Neural progenitor cell (in vitro differentiated cells): ENCODE results near the gene SCMH1. TPM values are rescaled to one million over a fixed set of nuclear protein-coding genes. Genes with fewer than 3 reads are reported as not detected.
A peak's percentile ranks its signal among the peaks of the same experiment; 100 is the strongest.

Experiments
- DNase-seq: peaks from one replicate; pipeline ENCODE4 v3.0.0-alpha.2; 2016; ENCODE audit warnings: low spot score
- H2AFZ ChIP-seq: fragments of 200-600 bp; sonication (generic); replicated peaks from 2 replicates; pipeline ENCODE4 v1.6.1; 2016; ENCODE audit warnings: antibody characterized with exemption
- H3F3A ChIP-seq: fragments of 200-600 bp; sonication (generic); 2 replicates; pipeline ENCODE4 v1.6.1; 2016; ENCODE audit warnings: antibody characterized with exemption, low read depth
- H3K27ac ChIP-seq: fragments of 200-600 bp; sonication (generic); 2 replicates; pipeline ENCODE4 v1.5.1; 2016; ENCODE audit warnings: mild to moderate bottlenecking
- H3K27me3 ChIP-seq: fragments of 200-600 bp; sonication (generic); 2 replicates; pipeline ENCODE4 v1.6.1; 2016; ENCODE audit warnings: mild to moderate bottlenecking, moderate library complexity
- H3K36me3 ChIP-seq: fragments of 200-600 bp; sonication (generic); 2 replicates; pipeline ENCODE4 v1.5.1; 2016
- H3K4me1 ChIP-seq: fragments of 200-600 bp; sonication (generic); 2 replicates; pipeline ENCODE4 v1.6.1; 2016; ENCODE audit warnings: mixed run types
- H3K4me2 ChIP-seq: fragments of 200-600 bp; sonication (generic); 2 replicates; pipeline ENCODE4 v1.6.1; 2016
- H3K4me3 ChIP-seq: fragments of 200-600 bp; sonication (generic); 2 replicates; pipeline ENCODE4 v1.5.1; 2016
- H3K79me2 ChIP-seq: fragments of 200-600 bp; sonication (generic); 2 replicates; pipeline ENCODE4 v1.6.1; 2016; ENCODE audit warnings: low read depth
- H3K9ac ChIP-seq: fragments of 200-600 bp; sonication (generic); 2 replicates; pipeline ENCODE4 v1.6.1; 2016
- H3K9me3 ChIP-seq: fragments of 200-600 bp; sonication (generic); 2 replicates; pipeline ENCODE4 v1.5.1; 2016; ENCODE audit warnings: low read depth
- H4K20me1 ChIP-seq: fragments of 200-600 bp; sonication (generic); 2 replicates; pipeline ENCODE4 v1.6.1; 2016; ENCODE audit warnings: low read depth
- H3K27ac Mint-ChIP-seq: 3 replicates; pipeline ENCODE4 v1.8.0; 2021; ENCODE audit warnings: mixed read lengths
- H3K27me3 Mint-ChIP-seq: 2 replicates; pipeline ENCODE4 v1.8.0; 2022; ENCODE audit warnings: low read depth, mild to moderate bottlenecking, inconsistent platforms, moderate library complexity, mixed read lengths; ENCODE audit not compliant: insufficient read depth
- H3K36me3 Mint-ChIP-seq: 3 replicates; pipeline ENCODE4 v1.8.0; 2021; ENCODE audit warnings: mixed read lengths
- H3K4me1 Mint-ChIP-seq: 3 replicates; pipeline ENCODE4 v1.8.0; 2021; ENCODE audit warnings: mixed read lengths
- H3K4me3 Mint-ChIP-seq: 3 replicates; pipeline ENCODE4 v1.8.0; 2021; ENCODE audit warnings: mild to moderate bottlenecking, moderate library complexity, mixed read lengths
- H3K9me3 Mint-ChIP-seq: 3 replicates; pipeline ENCODE4 v1.8.0; 2020; ENCODE audit warnings: mixed read lengths
- CTCF ChIP-seq: fragments of 200-600 bp; sonication (generic); IDR thresholded peaks from 2 replicates; pipeline ENCODE4 v1.5.1; 2017; ENCODE audit warnings: antibody characterized with exemption, mild to moderate bottlenecking
- EZH2 ChIP-seq: fragments of 200-600 bp; sonication (generic); IDR thresholded peaks from 2 replicates; pipeline ENCODE4 v1.6.1; 2017; ENCODE audit warnings: antibody characterized with exemption, mild to moderate bottlenecking, moderate library complexity
- EZH2phosphoT487 ChIP-seq: fragments of 200-600 bp; sonication (generic); IDR thresholded peaks from 2 replicates; pipeline ENCODE4 v1.6.1; 2017; ENCODE audit warnings: antibody characterized with exemption
- total RNA-seq: library from RNA; depleted of rRNA; stranded (reverse); fragments of >200 nt; gene quantifications from 2 replicates; pipeline ENCODE4 v1.2.3, GENCODE V29; 2015; ENCODE audit warnings: low replicate concordance

Gene SCMH1
- total RNA-seq, 1 donor from 2014 or later: 16.1 TPM

DNA sequence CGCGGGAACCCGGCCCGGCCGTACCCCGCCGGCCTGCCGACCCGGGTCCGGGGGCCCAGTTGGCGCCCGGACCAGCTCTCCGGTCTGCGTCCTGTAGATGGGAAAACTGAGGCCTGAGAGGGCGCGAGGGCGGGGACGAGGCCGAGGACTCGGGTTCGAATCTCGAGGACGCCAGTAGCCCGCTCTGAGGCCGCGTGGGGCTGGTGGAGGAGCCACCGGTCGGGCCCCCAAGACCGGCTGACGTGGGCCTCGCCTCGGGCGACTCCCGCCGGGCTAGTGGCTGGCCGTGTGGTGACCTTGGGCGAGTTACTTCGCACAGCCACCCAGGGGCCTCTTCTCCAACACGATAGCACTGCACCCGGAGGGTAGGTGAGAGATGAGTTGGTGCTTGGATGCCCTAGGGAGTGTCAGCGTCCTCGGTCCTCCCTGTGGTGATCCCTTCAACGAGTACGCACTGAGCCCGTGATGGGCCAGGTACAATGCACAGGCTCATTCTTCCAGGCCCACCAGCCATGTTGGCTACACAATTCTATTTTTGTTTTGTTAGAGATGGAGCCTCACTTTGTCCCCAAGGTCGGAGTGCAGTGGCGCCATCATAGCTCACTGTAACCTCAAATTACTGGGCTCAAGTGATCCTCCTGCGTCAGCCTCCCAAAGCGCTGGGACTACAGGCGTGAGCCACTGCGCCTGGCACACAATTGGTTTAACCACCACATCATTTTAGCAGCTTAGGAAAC is 404 bp upstream of the SCMH1 start:
- Mint-ChIP-seq H3K4me1 (peaks cover 13% of the 10 kb centered on the region), H3K27ac (peak overlapping the region; percentile 42), H3K27me3 (peaks cover 11% of the 10 kb centered on the region), H3K36me3 (no peaks in the 10 kb centered on the region), H3K9me3 (no peaks in the 10 kb centered on the region), H3K4me3 (peak overlapping the region; percentile 87)
- Histone ChIP-seq H3K9ac (no peak overlapping the region), H3K4me3 (peak overlapping the region; percentile 94), H3K79me2 (peaks cover 26% of the 10 kb centered on the region), H3K9me3 (no peaks in the 10 kb centered on the region), H3F3A (peaks cover 25% of the 10 kb centered on the region), H2AFZ (peak overlapping the region; percentile 86), H3K4me2 (peak overlapping the region; percentile 80), H3K27me3 (no peaks in the 10 kb centered on the region), H3K36me3 (no peaks in the 10 kb centered on the region), H4K20me1 (peaks cover 33% of the 10 kb centered on the region), H3K27ac (no peak overlapping the region), H3K4me1 (peaks cover 18% of the 10 kb centered on the region)
- DNase-seq: peak; percentile 3
- TF ChIP-seq EZH2phosphoT487 (no peak), CTCF (no peak), EZH2 (no peak)

- Histone ChIP-seq H3K4me3 (peak overlapping the region; percentile 94), H3K27me3 (no peaks in the 10 kb centered on the region), H3K9ac (no peak overlapping the region), H3K9me3 (no peaks in the 10 kb centered on the region), H2AFZ (peak overlapping the region; percentile 88), H3K4me2 (peak overlapping the region; percentile 91), H3K4me1 (peaks cover 23% of the 10 kb centered on the region), H3K27ac (no peak overlapping the region), H4K20me1 (peaks cover 44% of the 10 kb centered on the region), H3K36me3 (no peaks in the 10 kb centered on the region), H3K79me2 (peaks cover 36% of the 10 kb centered on the region), H3F3A (peaks cover 25% of the 10 kb centered on the region)
- Mint-ChIP-seq H3K27me3 (peaks cover 11% of the 10 kb centered on the region), H3K9me3 (no peaks in the 10 kb centered on the region), H3K36me3 (no peaks in the 10 kb centered on the region), H3K4me3 (peak overlapping the region; percentile 94), H3K4me1 (peaks cover 13% of the 10 kb centered on the region), H3K27ac (no peak overlapping the region)
- DNase-seq: peak; percentile 65
- peak; percentile 21 for TF ChIP-seq EZH2
- no peak for TF ChIP-seq CTCF
- no peak for TF ChIP-seq EZH2phosphoT487
Observed at GRCh38 chr1:41241354-41241748, 755 bp downstream of the SCMH1 start.

DNA sequence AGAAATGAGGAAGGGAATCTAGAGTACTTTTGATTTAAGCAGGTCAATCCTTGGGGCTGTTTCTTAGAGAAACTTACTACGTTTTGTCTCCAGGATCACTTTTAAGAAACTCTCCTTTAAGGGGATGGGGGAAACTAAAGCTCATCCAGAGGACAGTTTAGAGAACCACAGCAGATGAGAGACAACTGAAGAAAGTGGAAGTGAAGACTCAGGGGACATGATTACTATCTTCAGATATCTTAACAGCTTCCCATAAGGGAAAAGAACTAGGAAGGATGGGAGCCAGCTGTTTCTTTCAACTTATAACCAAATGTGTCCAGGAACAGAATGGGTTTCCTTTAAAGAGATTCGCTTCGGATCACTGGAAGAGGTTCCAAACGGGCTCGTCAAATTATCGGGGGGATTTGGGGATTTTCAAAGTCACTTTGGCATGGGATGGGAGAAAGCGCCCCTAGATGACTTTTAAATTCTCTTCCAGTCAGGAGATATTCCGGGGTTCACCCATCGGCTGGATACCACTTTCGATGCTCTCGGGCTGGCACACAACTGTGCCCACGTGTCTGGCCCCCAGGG is 1.2 kb downstream of the SCMH1 start:
- Histone ChIP-seq H3K9me3 (no peaks in the 10 kb centered on the region), H3K4me1 (peaks cover 23% of the 10 kb centered on the region), H3F3A (peaks cover 25% of the 10 kb centered on the region), H3K9ac (no peak overlapping the region), H3K27ac (no peak overlapping the region), H3K36me3 (no peaks in the 10 kb centered on the region), H4K20me1 (peaks cover 48% of the 10 kb centered on the region), H3K4me3 (peak overlapping the region; percentile 94), H3K4me2 (peak overlapping the region; percentile 91), H2AFZ (peak overlapping the region; percentile 88), H3K79me2 (peaks cover 41% of the 10 kb centered on the region), H3K27me3 (no peaks in the 10 kb centered on the region)
- Mint-ChIP-seq H3K4me1 (peaks cover 13% of the 10 kb centered on the region), H3K27me3 (peaks cover 11% of the 10 kb centered on the region), H3K9me3 (no peaks in the 10 kb centered on the region), H3K4me3 (peak overlapping the region; percentile 94), H3K27ac (peak overlapping the region; percentile 52), H3K36me3 (no peaks in the 10 kb centered on the region)
- DNase-seq: no peak
- TF ChIP-seq EZH2phosphoT487 (no peak), EZH2 (no peak), CTCF (no peak)
